SIG-M5 (cell line): ENCODE data around the gene HIPK3.
"Not testable (repeated sequence)": the region's sequence is repeated elsewhere in the genome, so short reads cannot be mapped to it uniquely, and the experiment has no call there.

Experiments
- DNase-seq: peaks from one replicate; lab custom pipeline; 2025; lab: John Stamatoyannopoulos, UW

The HIPK3 gene

GRCh38 chr11:33257160-33257896 is at the start of gene HIPK3:
TSS of gene HIPK3 (plus strand) at chr11:33257381.
- DNase-seq: no peak

- no peak for DNase-seq
Measured at GRCh38 chr11:33207408-33207985, 49.7 kb upstream of the HIPK3 start.

- no peak for DNase-seq
Measured at GRCh38 chr11:33208150-33208549, 49.0 kb upstream of the HIPK3 start.

GRCh38 chr11:33211153-33211552 is 46.0 kb upstream of the HIPK3 start:
- DNase-seq: peak; percentile 57

GRCh38 chr11:33211580-33211979 is 45.6 kb upstream of the HIPK3 start:
- DNase-seq: peak; percentile 62

GRCh38 chr11:33214187-33214586 is 43.0 kb upstream of the HIPK3 start:
- DNase-seq: no peak

GRCh38 chr11:33214767-33215166 is 42.4 kb upstream of the HIPK3 start:
- DNase-seq: no peak

- not testable (repeated sequence) for DNase-seq
Measured at GRCh38 chr11:33216676-33217075, 40.5 kb upstream of the HIPK3 start.

- DNase-seq: no peak
Measured at GRCh38 chr11:33222052-33222750, 35.0 kb upstream of the HIPK3 start.

GRCh38 chr11:33225371-33225770 is 31.8 kb upstream of the HIPK3 start:
- DNase-seq: no peak

- peak; percentile 70 for DNase-seq
Measured at GRCh38 chr11:33227578-33228261, 29.5 kb upstream of the HIPK3 start.

GRCh38 chr11:33234397-33235190 is 22.6 kb upstream of the HIPK3 start:
- DNase-seq: no peak

GRCh38 chr11:33237039-33237597 is 20.1 kb upstream of the HIPK3 start:
- no peak for DNase-seq

- no peak for DNase-seq
Measured at GRCh38 chr11:33242575-33242974, 14.6 kb upstream of the HIPK3 start.

GRCh38 chr11:33243654-33244053 is 13.5 kb upstream of the HIPK3 start:
- not testable (repeated sequence) for DNase-seq

GRCh38 chr11:33248416-33248971 is 8.7 kb upstream of the HIPK3 start:
- DNase-seq: no peak

GRCh38 chr11:33256031-33256812 is 959 bp upstream of the HIPK3 start:
- DNase-seq: no peak

- no peak for DNase-seq
Measured at GRCh38 chr11:33256813-33257159, 395 bp upstream of the HIPK3 start.

- peak; percentile 62 for DNase-seq
Measured at GRCh38 chr11:33257897-33258630, 883 bp downstream of the HIPK3 start.
